HepG2 (cell line): Measurements from ENCODE around the gene LYZL6. TPM values are rescaled to one million over a fixed set of nuclear protein-coding genes. Genes with fewer than 3 reads are reported as not detected.
A peak's percentile ranks its signal among the peaks of the same experiment; 100 is the strongest.

Experiments
- ARID3A ChIP-seq: IDR thresholded peaks from 2 replicates; pipeline ENCODE4 v1.6.1; 2012; ENCODE audit warnings: low read depth, low read length, improper control_type of control experiment
- ARNTL ChIP-seq: sonication (generic); formaldehyde crosslinking; IDR thresholded peaks from 2 replicates; pipeline ENCODE4 v1.4.0; 2020; ENCODE audit warnings: mild to moderate bottlenecking, missing genetic modification reagents
- ATM ChIP-seq: fragments of 450-650 bp; IDR thresholded peaks from 2 replicates; pipeline ENCODE4 v1.7.1; 2017; ENCODE audit warnings: mild to moderate bottlenecking, borderline replicate concordance
- BHLHE40 ChIP-seq: IDR thresholded peaks from 2 replicates; pipeline ENCODE4 v1.6.1; 2011; ENCODE audit warnings: low read length, improper control_type of control experiment
- CBX5 ChIP-seq: sonication (generic); formaldehyde crosslinking; IDR thresholded peaks from 2 replicates; pipeline ENCODE4 v1.4.0; 2020; ENCODE audit warnings: missing genetic modification reagents, borderline replicate concordance
- CCAR2 ChIP-seq: fragments of 200-400 bp; formaldehyde crosslinking; optimal IDR thresholded peaks from 2 replicates; pipeline ENCODE3; 2018; ENCODE audit warnings: low read depth, mild to moderate bottlenecking, low read length, moderate library complexity
- ELF1 ChIP-seq: sonication (generic); formaldehyde crosslinking; IDR thresholded peaks from 2 replicates; pipeline ENCODE4 v1.4.0; 2020; ENCODE audit warnings: missing genetic modification reagents
- FOSL2 ChIP-seq: sonication (generic); formaldehyde crosslinking; IDR thresholded peaks from 2 replicates; pipeline ENCODE4 v1.4.0; 2020; ENCODE audit warnings: missing genetic modification reagents
- GMEB1 ChIP-seq: sonication (generic); formaldehyde crosslinking; IDR thresholded peaks from 2 replicates; pipeline ENCODE4 v1.5.1; 2020; ENCODE audit warnings: missing genetic modification reagents, mild to moderate bottlenecking, borderline replicate concordance
- HDAC6 ChIP-seq: fragments of 200-600 bp; sonication (generic); IDR thresholded peaks from 2 replicates; pipeline ENCODE4 v1.7.0; 2017; ENCODE audit warnings: mild to moderate bottlenecking, antibody characterized with exemption, low read length, low read depth
- MBD4 ChIP-seq: IDR thresholded peaks from 2 replicates; pipeline ENCODE4 v1.6.1; 2012; ENCODE audit warnings: low read length, inconsistent platforms, borderline replicate concordance
- MYPOP ChIP-seq: sonication (generic); formaldehyde crosslinking; IDR thresholded peaks from 2 replicates; pipeline ENCODE4 v1.8.1; 2023; ENCODE audit warnings: mild to moderate bottlenecking, moderate library complexity, missing genetic modification reagents
- NFE2 ChIP-seq: sonication (generic); formaldehyde crosslinking; IDR thresholded peaks from 2 replicates; pipeline ENCODE4 v1.4.0; 2020; ENCODE audit warnings: missing genetic modification reagents
- NFRKB ChIP-seq: fragments of 450-650 bp; IDR thresholded peaks from 2 replicates; pipeline ENCODE4 v1.6.1; 2017
- PLRG1 ChIP-seq: fragments of 450-650 bp; conservative IDR thresholded peaks from 2 replicates; pipeline ENCODE4 v1.6.1; 2016
- RCOR2 ChIP-seq: IDR thresholded peaks from 2 replicates; pipeline ENCODE4 v1.6.1; 2016; ENCODE audit warnings: missing biosample characterization, missing genetic modification reagents
- TBX3 ChIP-seq: fragments of 450-650 bp; IDR thresholded peaks from 2 replicates; pipeline ENCODE4 v1.6.1; 2017; ENCODE audit warnings: antibody characterized with exemption, mild to moderate bottlenecking, inconsistent platforms, borderline replicate concordance
- TFDP2 ChIP-seq: sonication (generic); formaldehyde crosslinking; IDR thresholded peaks from 2 replicates; pipeline ENCODE4 v1.4.0; 2020; ENCODE audit warnings: missing genetic modification reagents
- ZHX1 ChIP-seq: sonication (generic); formaldehyde crosslinking; IDR thresholded peaks from 2 replicates; pipeline ENCODE4 v1.8.1; 2022; ENCODE audit warnings: low read depth, mild to moderate bottlenecking, missing genetic modification reagents
- ZMAT5 ChIP-seq: sonication (generic); formaldehyde crosslinking; IDR thresholded peaks from 2 replicates; pipeline ENCODE4 v1.5.0; 2020; ENCODE audit warnings: mild to moderate bottlenecking, low read depth, missing genetic modification reagents, borderline replicate concordance
- ZNF317 ChIP-seq: sonication (generic); formaldehyde crosslinking; IDR thresholded peaks from 2 replicates; pipeline ENCODE4 v1.5.0; 2020; ENCODE audit warnings: mild to moderate bottlenecking, missing genetic modification reagents
- ZNF713 ChIP-seq: sonication (generic); formaldehyde crosslinking; IDR thresholded peaks from 2 replicates; pipeline ENCODE4 v1.4.0; 2020; ENCODE audit warnings: mild to moderate bottlenecking, missing genetic modification reagents
- ZNF792 ChIP-seq: IDR thresholded peaks from 2 replicates; pipeline ENCODE4 v1.6.1; 2016
- ZSCAN22 ChIP-seq: sonication (generic); formaldehyde crosslinking; IDR thresholded peaks from 2 replicates; pipeline ENCODE4 v1.4.0; 2020; ENCODE audit warnings: mild to moderate bottlenecking, missing genetic modification reagents
- polyA plus RNA-seq, 8 experiments: library from polyadenylated mRNA; depleted of rRNA in 3 of 8; stranded (reverse) in 7 of 8; unstranded in 1 of 8; fragments of >200 nt; fragmentation: Illumina TruSeq in 4 of 8; extraction: Trizol in 4 of 8; gene quantifications; 2 replicates each; pipeline versions ENCODE4 v1.2.1 to v1.2.3, GENCODE V29; 2011 to 2016; ENCODE audit warnings: low read depth in 4 of 8, missing spikeins in 1 of 8, mixed read lengths in 1 of 8; ENCODE audit not compliant: insufficient read depth in 1 of 8
- total RNA-seq, 5 experiments: library from RNA; depleted of rRNA; stranded (reverse); fragments of >200 nt; fragmentation: Illumina TruSeq; extraction: Trizol; gene quantifications; 2 replicates each; pipeline ENCODE4 v1.2.3, GENCODE V29; 2016; ENCODE audit warnings: low read depth in 1 of 5

The LYZL6 gene
- total and polyA plus RNA-seq, 2 of the 13 experiments (the other 11 are each of a cell fraction or from before 2014, with no cell fraction given), result not detected

- TF ChIP-seq ZHX1 (CRISPR knock-in tag), result no peak
- TF ChIP-seq ARNTL (CRISPR knock-in tag), result no peak
- no peak for TF ChIP-seq MYPOP (CRISPR knock-in tag)
- no peak for TF ChIP-seq ZNF792 (CRISPR knock-in tag)
- TF ChIP-seq ZNF317 (CRISPR knock-in tag), result no peak
- TF ChIP-seq ZSCAN22 (CRISPR knock-in tag), result no peak
- peak; percentile 70; the same call in 1 of the 2 replicates for TF ChIP-seq CBX5 (CRISPR knock-in tag)
- TF ChIP-seq HDAC6, result no peak
- 0 out of 2 replicates have a peak, but pooled peaks have one; percentile 26 for TF ChIP-seq BHLHE40
- TF ChIP-seq ELF1, result 0 out of 2 replicates have a peak, but pooled peaks have one; percentile 14
- TF ChIP-seq ARID3A, result peak; percentile 90
- no peak for TF ChIP-seq TBX3
- TF ChIP-seq FOSL2 (CRISPR knock-in tag), result peak; percentile 23
- TF ChIP-seq TFDP2 (CRISPR knock-in tag), result 0 out of 2 replicates have a peak, but pooled peaks have one; percentile 33
- TF ChIP-seq RCOR2 (CRISPR knock-in tag), result no peak
- TF ChIP-seq NFE2, result no peak
- TF ChIP-seq GMEB1 (CRISPR knock-in tag), result no peak
- TF ChIP-seq CCAR2, result no peak
- TF ChIP-seq NFRKB, result no peak
- TF ChIP-seq ZNF713 (CRISPR knock-in tag), result no peak
- TF ChIP-seq MBD4, result no peak
- no peak for TF ChIP-seq PLRG1
- no peak for TF ChIP-seq ATM
- no peak for TF ChIP-seq ZMAT5 (CRISPR knock-in tag)
Measured at GRCh38 chr17:35981908-35982330, 38.4 kb upstream of the LYZL6 start (continued).
